ENCODE results near the gene LAMA1.

Gene LAMA1

DNA sequence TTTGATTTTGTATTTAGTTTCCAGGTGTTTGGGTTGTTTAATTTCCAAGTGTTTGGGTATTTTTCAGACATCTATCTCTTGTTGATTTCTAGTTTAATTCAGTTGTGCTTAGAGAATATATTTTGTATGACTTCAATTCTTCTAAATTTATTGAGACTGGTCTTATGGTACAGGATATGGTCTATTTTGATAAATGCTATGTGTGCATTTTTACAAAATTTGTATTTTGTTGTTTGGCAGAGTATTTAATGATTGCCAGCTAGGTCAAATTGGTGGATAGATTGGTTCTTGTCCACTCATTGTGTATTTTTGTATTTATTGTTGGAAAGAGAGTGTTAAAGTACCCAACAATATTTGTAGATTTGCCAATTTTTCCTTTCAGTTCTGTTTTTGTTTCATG lies 23.7 kb upstream of the LAMA1 start:
- Histone ChIP-seq H3K14ac (ENCODE audit: low read length) (no peak overlapping the region), H3K36me3 (ENCODE audit: control insufficient read depth in 1 of 2, insufficient read depth in 2 of 2, low read length in 2 of 2) (no peaks in the 10 kb centered on the region), H2BK5ac (ENCODE audit: low read depth, low read length, poor library complexity) (no peak overlapping the region), H2AK5ac (ENCODE audit: low read length) (no peak overlapping the region), H3K79me2 (ENCODE audit: control insufficient read depth, insufficient read depth, low read length, poor library complexity) (no peaks in the 10 kb centered on the region), H3K4me1 (ENCODE audit: control insufficient read depth in 1 of 2, insufficient read depth in 2 of 2, low read length in 2 of 2) (no peaks in the 10 kb centered on the region), H2AFZ (ENCODE audit: insufficient read depth, low read length, poor library complexity) (no peak overlapping the region), H3K27me3 (ENCODE audit: insufficient read depth, low read length) (no peaks in the 10 kb centered on the region), H3K79me1 (ENCODE audit: low read length) (no peaks in the 10 kb centered on the region), H4K12ac (ENCODE audit: low read depth, low read length) (no peak overlapping the region), H3K9me3 (ENCODE audit: insufficient read depth, low read depth, low read length) (no peaks in the 10 kb centered on the region), H3K9ac (ENCODE audit: low read length) (no peak overlapping the region), H2BK120ac (ENCODE audit: insufficient read depth, low read length, poor library complexity) (no peak overlapping the region), H2BK12ac (ENCODE audit: low read length) (no peak overlapping the region), H4K91ac (ENCODE audit: low read depth, low read length) (no peak overlapping the region), H3K23ac (ENCODE audit: low read length) (no peak overlapping the region), H3K4me2 (ENCODE audit: low read length) (no peak overlapping the region), H3K27ac (ENCODE audit: low read depth, low read length) (no peak overlapping the region), H3K4me3 (ENCODE audit: low read depth, low read length) (no peak overlapping the region), H4K8ac (ENCODE audit: low read depth, low read length) (no peak overlapping the region), H3K18ac (ENCODE audit: low read length) (no peak overlapping the region), H3K4ac (ENCODE audit: low read depth, low read length) (no peak overlapping the region)
- DNase-seq = no peak

DNA sequence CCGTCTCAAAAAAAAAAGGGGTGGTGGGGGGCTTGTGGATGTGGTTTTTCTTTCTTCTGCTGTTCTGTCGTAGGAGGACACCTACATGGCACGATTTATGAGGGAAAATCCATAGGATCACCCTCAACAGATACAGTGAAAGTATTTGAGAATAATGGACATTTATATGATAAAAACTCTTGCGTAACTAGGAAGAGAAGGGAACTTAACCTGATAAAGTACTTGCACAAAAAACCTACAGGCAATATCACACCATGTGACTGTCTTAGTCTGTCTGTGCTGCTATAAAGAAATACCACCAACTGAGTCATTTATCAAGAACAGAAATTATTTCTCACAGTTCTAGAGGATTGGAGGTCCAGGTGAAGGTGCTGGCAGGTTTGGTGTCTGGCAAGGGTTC lies 21.8 kb upstream of the LAMA1 start:
- no peak overlapping the region for H2AFZ ChIP-seq (ENCODE audit: insufficient read depth, low read length, poor library complexity)
- H3K4me3 ChIP-seq (ENCODE audit: low read depth, low read length) = no peak overlapping the region
- H3K79me2 ChIP-seq (ENCODE audit: control insufficient read depth, insufficient read depth, low read length, poor library complexity) = no peaks in the 10 kb centered on the region
- no peak for DNase-seq
- no peak overlapping the region for H2BK5ac ChIP-seq (ENCODE audit: low read depth, low read length, poor library complexity)
- no peaks in the 10 kb centered on the region for H3K4me1 ChIP-seq (ENCODE audit: control insufficient read depth in 1 of 2, insufficient read depth in 2 of 2, low read length in 2 of 2)
- H3K4me2 ChIP-seq (ENCODE audit: low read length) = no peak overlapping the region
- no CpG with 5 or more reads among the region's 4 CpGs for WGBS (ENCODE audit: extremely low coverage, insufficient coverage, insufficient read length)
- H3K9me3 ChIP-seq (ENCODE audit: insufficient read depth, low read depth, low read length) = no peaks in the 10 kb centered on the region
- no peaks in the 10 kb centered on the region for H3K27me3 ChIP-seq (ENCODE audit: insufficient read depth, low read length)
- H3K18ac ChIP-seq (ENCODE audit: low read length) = no peak overlapping the region
- no peak overlapping the region for H3K27ac ChIP-seq (ENCODE audit: low read depth, low read length)
- no peak overlapping the region for H3K23ac ChIP-seq (ENCODE audit: low read length)
- no peak overlapping the region for H3K14ac ChIP-seq (ENCODE audit: low read length)
- no peaks in the 10 kb centered on the region for H3K36me3 ChIP-seq (ENCODE audit: control insufficient read depth in 1 of 2, insufficient read depth in 2 of 2, low read length in 2 of 2)
- no peak overlapping the region for H3K4ac ChIP-seq (ENCODE audit: low read depth, low read length)
- no peak overlapping the region for H4K91ac ChIP-seq (ENCODE audit: low read depth, low read length)
- no peak overlapping the region for H4K12ac ChIP-seq (ENCODE audit: low read depth, low read length)
- no peak overlapping the region for H2BK12ac ChIP-seq (ENCODE audit: low read length)
- H2AK5ac ChIP-seq (ENCODE audit: low read length) = no peak overlapping the region
- no peaks in the 10 kb centered on the region for H3K79me1 ChIP-seq (ENCODE audit: low read length)
- H2BK120ac ChIP-seq (ENCODE audit: insufficient read depth, low read length, poor library complexity) = no peak overlapping the region
- H3K9ac ChIP-seq (ENCODE audit: low read length) = no peak overlapping the region
- no peak overlapping the region for H4K8ac ChIP-seq (ENCODE audit: low read depth, low read length)

DNA sequence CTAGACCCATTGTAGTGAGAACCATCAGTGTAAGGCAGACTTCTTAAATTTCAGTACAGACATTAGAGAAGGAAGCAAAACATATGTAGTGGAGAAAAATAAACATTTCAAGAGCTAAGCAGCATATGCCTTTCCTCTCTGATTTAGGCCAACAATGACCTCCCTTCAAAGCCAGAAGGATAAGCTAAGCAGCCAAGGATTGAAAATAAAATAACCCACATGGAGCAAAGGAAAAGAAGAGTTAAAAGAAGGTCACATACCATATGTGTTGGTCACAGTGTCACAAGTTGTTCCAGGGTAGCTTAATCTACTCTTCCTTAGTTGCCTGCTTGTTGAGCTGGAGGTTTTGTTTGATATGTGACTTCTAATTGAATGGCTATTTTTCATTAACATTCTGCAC lies 15.6 kb upstream of the LAMA1 start:
- H4K12ac ChIP-seq (ENCODE audit: low read depth, low read length) = no peak overlapping the region

DNA sequence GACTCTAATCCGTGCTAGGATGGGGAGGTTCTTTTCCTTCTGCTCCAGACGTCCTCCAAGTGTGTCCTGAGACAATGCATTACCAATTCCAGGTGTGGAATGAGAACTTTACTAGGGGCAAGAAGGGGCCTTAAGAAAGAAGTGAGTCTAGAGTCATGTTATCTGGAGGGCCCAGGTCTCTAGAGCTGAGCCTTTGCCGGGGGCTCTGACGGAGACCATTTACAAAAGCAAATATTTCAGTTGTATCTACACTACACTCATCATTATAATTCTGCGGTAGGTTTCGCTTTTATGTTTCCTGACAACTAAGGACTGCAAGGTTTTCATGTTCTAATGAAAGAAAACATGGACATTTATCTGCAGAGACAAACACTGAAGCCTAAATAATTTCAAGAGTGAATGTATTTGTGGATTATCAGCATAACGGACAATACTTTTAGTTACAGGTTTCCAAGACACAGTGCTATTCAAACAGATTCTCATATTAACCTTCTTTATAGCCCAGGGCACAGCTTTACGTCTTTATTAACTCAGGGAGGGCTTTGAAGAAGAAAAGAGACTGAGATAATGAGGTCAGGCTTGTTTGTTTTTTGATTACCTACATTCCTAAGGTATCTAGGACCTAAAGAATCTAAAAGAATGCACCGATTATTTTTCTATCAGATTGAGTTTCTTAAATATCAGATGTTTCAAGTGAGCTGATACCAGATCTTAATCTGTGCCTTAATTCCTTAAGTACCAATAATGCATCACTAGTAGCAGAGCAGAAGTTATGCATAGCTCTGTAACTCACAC lies 15.0 kb upstream of the LAMA1 start:
- WGBS (ENCODE audit: extremely low coverage, insufficient coverage, insufficient read length) = no CpG with 5 or more reads among the region's 9 CpGs
- Histone ChIP-seq H4K12ac (ENCODE audit: low read depth, low read length) (no peak overlapping the region), H2AK5ac (ENCODE audit: low read length) (no peak overlapping the region), H3K27ac (ENCODE audit: low read depth, low read length) (no peak overlapping the region), H3K9me3 (ENCODE audit: insufficient read depth, low read depth, low read length) (no peaks in the 10 kb centered on the region), H2BK120ac (ENCODE audit: insufficient read depth, low read length, poor library complexity) (no peak overlapping the region), H3K14ac (ENCODE audit: low read length) (no peak overlapping the region), H3K4me3 (ENCODE audit: low read depth, low read length) (no peak overlapping the region), H3K18ac (ENCODE audit: low read length) (no peak overlapping the region), H3K4ac (ENCODE audit: low read depth, low read length) (no peak overlapping the region), H3K23ac (ENCODE audit: low read length) (no peak overlapping the region), H4K91ac (ENCODE audit: low read depth, low read length) (no peak overlapping the region), H2BK5ac (ENCODE audit: low read depth, low read length, poor library complexity) (no peak overlapping the region), H3K27me3 (ENCODE audit: insufficient read depth, low read length) (no peaks in the 10 kb centered on the region), H3K4me2 (ENCODE audit: low read length) (no peak overlapping the region), H3K79me1 (ENCODE audit: low read length) (no peaks in the 10 kb centered on the region), H4K8ac (ENCODE audit: low read depth, low read length) (no peak overlapping the region), H3K9ac (ENCODE audit: low read length) (no peak overlapping the region), H3K4me1 (ENCODE audit: control insufficient read depth in 1 of 2, insufficient read depth in 2 of 2, low read length in 2 of 2) (peaks cover 0 to 2% of the 10 kb centered on the region in 2 experiments), H2BK12ac (ENCODE audit: low read length) (no peak overlapping the region), H3K36me3 (ENCODE audit: control insufficient read depth in 1 of 2, insufficient read depth in 2 of 2, low read length in 2 of 2) (no peaks in the 10 kb centered on the region), H2AFZ (ENCODE audit: insufficient read depth, low read length, poor library complexity) (no peak overlapping the region), H3K79me2 (ENCODE audit: control insufficient read depth, insufficient read depth, low read length, poor library complexity) (no peaks in the 10 kb centered on the region)
- DNase-seq = peak in 1 of 2 donors; percentile 23

More for the DNA sequence above, 15.6 kb upstream of the LAMA1 start:
- H2AFZ ChIP-seq (ENCODE audit: insufficient read depth, low read length, poor library complexity) = no peak overlapping the region
- peak in 1 of 2 donors; percentile 33 for DNase-seq
- no peak overlapping the region for H4K91ac ChIP-seq (ENCODE audit: low read depth, low read length)
- no peaks in the 10 kb centered on the region for H3K79me2 ChIP-seq (ENCODE audit: control insufficient read depth, insufficient read depth, low read length, poor library complexity)
- H3K14ac ChIP-seq (ENCODE audit: low read length) = no peak overlapping the region
- H3K36me3 ChIP-seq (ENCODE audit: control insufficient read depth in 1 of 2, insufficient read depth in 2 of 2, low read length in 2 of 2) = no peaks in the 10 kb centered on the region
- H3K27ac ChIP-seq (ENCODE audit: low read depth, low read length) = no peak overlapping the region
- H3K27me3 ChIP-seq (ENCODE audit: insufficient read depth, low read length) = no peaks in the 10 kb centered on the region
- H3K4me3 ChIP-seq (ENCODE audit: low read depth, low read length) = no peak overlapping the region
- peaks cover 0 to 2% of the 10 kb centered on the region in 2 experiments for H3K4me1 ChIP-seq (ENCODE audit: control insufficient read depth in 1 of 2, insufficient read depth in 2 of 2, low read length in 2 of 2)
- H3K18ac ChIP-seq (ENCODE audit: low read length) = no peak overlapping the region
- no peak overlapping the region for H3K4me2 ChIP-seq (ENCODE audit: low read length)
- H2BK12ac ChIP-seq (ENCODE audit: low read length) = no peak overlapping the region
- H2BK5ac ChIP-seq (ENCODE audit: low read depth, low read length, poor library complexity) = no peak overlapping the region
- H2BK120ac ChIP-seq (ENCODE audit: insufficient read depth, low read length, poor library complexity) = no peak overlapping the region
- H3K23ac ChIP-seq (ENCODE audit: low read length) = no peak overlapping the region
- no peaks in the 10 kb centered on the region for H3K9me3 ChIP-seq (ENCODE audit: insufficient read depth, low read depth, low read length)
- H3K79me1 ChIP-seq (ENCODE audit: low read length) = no peaks in the 10 kb centered on the region
- H3K4ac ChIP-seq (ENCODE audit: low read depth, low read length) = no peak overlapping the region
- no peak overlapping the region for H3K9ac ChIP-seq (ENCODE audit: low read length)
- no peak overlapping the region for H2AK5ac ChIP-seq (ENCODE audit: low read length)
- no peak overlapping the region for H4K8ac ChIP-seq (ENCODE audit: low read depth, low read length)

Measured in trophoblast cell (in vitro differentiated cells and primary cell).